GM21576 (cell line): ENCODE results near the gene MBTD1.
"Not testable (repeated sequence)": the region's sequence is repeated elsewhere in the genome, so short reads cannot be mapped to it uniquely, and the experiment has no call there.

ENCODE experiments used
- ATAC-seq: cut with Tn5 transposase; IDR thresholded peaks from one replicate; pipeline ENCODE4 v1.9.1; 2021; ENCODE audit warnings: mild to moderate bottlenecking, moderate library complexity; ENCODE audit not compliant: unreplicated experiment

The MBTD1 gene

GRCh38 chr17:51259564-51260236 lies at the start of gene MBTD1:
MBTD1 (minus strand) TSS chr17:51260049; CDS start chr17:51225161, 34,888 bp downstream.
- peak; percentile 74 for ATAC-seq

- ATAC-seq, result no peak
Observed at GRCh38 chr17:51305182-51305581, 45.3 kb upstream of the MBTD1 start.

- ATAC-seq, result no peak
Observed at GRCh38 chr17:51299859-51300258, 40.0 kb upstream of the MBTD1 start.

GRCh38 chr17:51298508-51299371 lies 38.9 kb upstream of the MBTD1 start:
- ATAC-seq, result no peak

- not testable (repeated sequence) for ATAC-seq
Observed at GRCh38 chr17:51294338-51294737, 34.5 kb upstream of the MBTD1 start.

- ATAC-seq, result no peak
Observed at GRCh38 chr17:51289696-51290111, 29.9 kb upstream of the MBTD1 start.

GRCh38 chr17:51287412-51287811 lies 27.6 kb upstream of the MBTD1 start:
- no peak for ATAC-seq

GRCh38 chr17:51279183-51279582 lies 19.3 kb upstream of the MBTD1 start:
- no peak for ATAC-seq

- ATAC-seq, result no peak
Observed at GRCh38 chr17:51275381-51275780, 15.5 kb upstream of the MBTD1 start.

- ATAC-seq, result no peak
Observed at GRCh38 chr17:51272812-51273211, 13.0 kb upstream of the MBTD1 start.

- no peak for ATAC-seq
Observed at GRCh38 chr17:51270636-51271035, 10.8 kb upstream of the MBTD1 start.

GRCh38 chr17:51269991-51270390 lies 10.1 kb upstream of the MBTD1 start:
- ATAC-seq, result no peak

GRCh38 chr17:51264466-51264865 lies 4.6 kb upstream of the MBTD1 start:
- not testable (repeated sequence) for ATAC-seq

- ATAC-seq, result no peak
Observed at GRCh38 chr17:51263006-51263405, 3.2 kb upstream of the MBTD1 start.

GRCh38 chr17:51261024-51261963 lies 1.4 kb upstream of the MBTD1 start:
- ATAC-seq, result no peak

- peak; percentile 64 for ATAC-seq
Observed at GRCh38 chr17:51260237-51261023, 581 bp upstream of the MBTD1 start, which contains the start of gene UTP18. UTP18 (plus strand) TSS chr17:51260546; CDS start chr17:51260585, 39 bp downstream.

- no peak for ATAC-seq
Observed at GRCh38 chr17:51258756-51259563, 889 bp downstream of the MBTD1 start.

GRCh38 chr17:51257150-51258081 lies 2.4 kb downstream of the MBTD1 start:
- ATAC-seq, result no peak
